K562 (cell line): Measurements from ENCODE around the gene MOB4. TPM values are rescaled to one million over a fixed set of nuclear protein-coding genes. Genes with fewer than 3 reads are reported as not detected.

Experiments
- ATAC-seq: fragments of 200-7000 bp; cut with Tn5 transposase; 3 replicates; pipeline ENCODE4 v1.9.1; 2020; ENCODE audit warnings: moderate library complexity
- BruUV-seq: library from RNA; stranded (reverse); fragments of 400-500 nt; replicated peaks from 2 replicates; lab custom pipeline; 2021; lab: Mats Ljungman, UMichigan
- CTCF ChIA-PET: fragments of 300-600 bp; formaldehyde crosslinking; extraction: SDS; loops from one replicate; lab custom pipeline; 2021; ENCODE audit warnings: low intra/inter-chr PET ratio; lab: Yijun Ruan, JAX
- POLR2A ChIA-PET: fragments of 300-600, 350-650 bp; sonication (Branson Sonifier 250); formaldehyde crosslinking; extraction: SDS; loops from one replicate; lab custom pipeline; 2021; ENCODE audit warnings: antibody characterized with exemption, inconsistent platforms; lab: Yijun Ruan, JAX
- DNase-seq, 4 experiments: peaks; one replicate each; pipeline versions ENCODE4 v3.0.0 to v3.0.0-alpha.2; 2011 to 2018; ENCODE audit warnings: low spot score in 3 of 4, mixed read lengths in 3 of 4; ENCODE audit errors: extremely low read depth in 1 of 4
- FAIRE-seq: peaks from 2 replicates; lab custom pipeline; 2011; peaks lifted over from hg19 to GRCh38; lab: Jason Lieb, UNC
- H2AFZ ChIP-seq: 2 replicates; pipeline ENCODE4 v1.6.0; 2011; ENCODE audit warnings: low read depth, low read length, control low read depth, inconsistent platforms
- H3K27ac ChIP-seq: fragments of 200-600 bp; 3 replicates; pipeline ENCODE4 v1.8.0; 2011; ENCODE audit warnings: low read depth, mild to moderate bottlenecking, control low read depth, inconsistent platforms, low read length, moderate library complexity, mixed read lengths; ENCODE audit errors: extremely low read depth
- H3K27me3 ChIP-seq, 2 experiments: fragments of 300-600 bp in 1 of 2; 2 replicates in 1 of 2; 3 replicates in 1 of 2; pipeline versions ENCODE4 v1.6.0 to v1.8.0; 2011; ENCODE audit warnings: inconsistent platforms in 2 of 2, low read length in 2 of 2, mild to moderate bottlenecking in 1 of 2, mixed read lengths in 1 of 2, moderate library complexity in 1 of 2; ENCODE audit not compliant: control insufficient read depth in 2 of 2, insufficient read depth in 2 of 2
- H3K36me3 ChIP-seq: fragments of 300-600 bp; 3 replicates; pipeline ENCODE4 v1.8.0; 2011; ENCODE audit warnings: mild to moderate bottlenecking, low read length, inconsistent platforms; ENCODE audit not compliant: control insufficient read depth, insufficient read depth
- H3K4me1 ChIP-seq, 2 experiments: fragments of 200-600 bp in 1 of 2; replicated peaks in 1 of 2; 2 replicates in 1 of 2; 3 replicates in 1 of 2; pipeline versions ENCODE4 v1.5.1 to v1.8.0; 2011; ENCODE audit warnings: inconsistent platforms in 2 of 2, low read length in 2 of 2, mild to moderate bottlenecking in 1 of 2, mixed read lengths in 1 of 2, moderate library complexity in 1 of 2; ENCODE audit not compliant: control insufficient read depth in 2 of 2, insufficient read depth in 2 of 2
- H3K4me2 ChIP-seq: 2 replicates; pipeline ENCODE4 v1.6.1; 2011; ENCODE audit warnings: low read length, control low read depth, inconsistent platforms, mixed read lengths; ENCODE audit not compliant: insufficient read depth
- H3K4me3 ChIP-seq: fragments of 200-600 bp; sonication (generic), shearing (Covaris generic); 2 replicates; pipeline ENCODE4 v1.5.1; 2016; ENCODE audit warnings: control low read depth, inconsistent platforms
- H3K79me2 ChIP-seq: fragments of 200-600 bp; 3 replicates; pipeline ENCODE4 v1.8.0; 2011; ENCODE audit warnings: low read length, inconsistent platforms; ENCODE audit not compliant: control insufficient read depth, insufficient read depth
- H3K9ac ChIP-seq, 2 experiments: 2 replicates each; pipeline versions ENCODE4 v1.6.0 to v1.6.1; 2011; ENCODE audit warnings: low read depth in 2 of 2, low read length in 2 of 2, control low read depth in 1 of 2, inconsistent platforms in 1 of 2, mild to moderate bottlenecking in 1 of 2, mixed read lengths in 1 of 2; ENCODE audit not compliant: insufficient read depth in 1 of 2
- H3K9me1 ChIP-seq: one replicate; pipeline ENCODE4 v1.6.0; 2011; ENCODE audit warnings: inconsistent platforms, mild to moderate bottlenecking, low read length, moderate library complexity; ENCODE audit not compliant: control insufficient read depth, insufficient read depth
- H3K9me3 ChIP-seq: replicated peaks from 2 replicates; pipeline ENCODE4 v1.5.1; 2011; ENCODE audit warnings: low read depth, low read length, inconsistent platforms; ENCODE audit not compliant: control insufficient read depth, insufficient read depth
- H4K20me1 ChIP-seq: replicated peaks from 2 replicates; pipeline ENCODE4 v1.6.1; 2011; ENCODE audit warnings: low read length, inconsistent platforms, mixed read lengths; ENCODE audit not compliant: control insufficient read depth, insufficient read depth
- EP300 ChIP-seq: IDR thresholded peaks from 2 replicates; pipeline ENCODE4 v1.6.1; 2012; ENCODE audit warnings: low read length, improper control_type of control experiment
- HDAC1 ChIP-seq, 2 experiments: fragments of 450-650 bp; IDR thresholded peaks; 2 replicates each; pipeline ENCODE4 v1.6.1; 2016 to 2017; ENCODE audit warnings: inconsistent platforms in 1 of 2, mild to moderate bottlenecking in 1 of 2, moderate library complexity in 1 of 2
- HSF4 ChIP-seq: fragments of 250-450 bp; sonication (Bioruptor Pico); IDR thresholded peaks from 2 replicates; pipeline ENCODE4 v2.1.2; 2022; ENCODE audit warnings: mild to moderate bottlenecking, moderate library complexity, borderline replicate concordance
- MAZ ChIP-seq, 2 experiments: fragments of 450-650 bp in 1 of 2; sonication (generic) in 1 of 2; formaldehyde crosslinking; IDR thresholded peaks in 1 of 2; conservative IDR thresholded peaks in 1 of 2; 2 replicates each; pipeline versions ENCODE4 v1.4.0 to v1.5.0; 2020; ENCODE audit warnings: mild to moderate bottlenecking in 1 of 2, missing genetic modification reagents in 1 of 2
- NCOA1 ChIP-seq: fragments of 450-650 bp; IDR thresholded peaks from 2 replicates; pipeline ENCODE4 v1.6.1; 2016; ENCODE audit warnings: low read depth
- OTX1 ChIP-seq: fragments of 450-650 bp; formaldehyde crosslinking; IDR thresholded peaks from 2 replicates; pipeline ENCODE4 v1.4.0; 2022; ENCODE audit warnings: mild to moderate bottlenecking
- SIN3A ChIP-seq, 2 experiments: fragments of 150-350 bp in 1 of 2; IDR thresholded peaks; 2 replicates each; pipeline ENCODE4 v1.6.1; 2011 to 2016; ENCODE audit warnings: borderline replicate concordance in 2 of 2, low read depth in 2 of 2, low read length in 2 of 2, mild to moderate bottlenecking in 2 of 2, moderate library complexity in 2 of 2; ENCODE audit not compliant: control insufficient read depth in 1 of 2
- SIN3B ChIP-seq: fragments of 450-650 bp; IDR thresholded peaks from 2 replicates; pipeline ENCODE4 v1.6.1; 2017; ENCODE audit warnings: low read depth, mild to moderate bottlenecking, moderate library complexity
- SMC3 ChIP-seq: conservative IDR thresholded peaks from 2 replicates; pipeline ENCODE4 v1.6.1; 2011; ENCODE audit warnings: low read depth, low read length, improper control_type of control experiment; ENCODE audit not compliant: insufficient read depth
- ZKSCAN1 ChIP-seq: fragments of 150-350 bp; IDR thresholded peaks from 2 replicates; pipeline ENCODE4 v1.6.1; 2016; ENCODE audit warnings: low read depth, low read length
- ZNF140 ChIP-seq: fragments of 250-450 bp; sonication (Bioruptor Pico); IDR thresholded peaks from 2 replicates; pipeline ENCODE4 v1.8.0; 2021; ENCODE audit warnings: moderate library complexity, mild to moderate bottlenecking, inconsistent platforms
- WGBS: fragments of 100-300 bp; shearing (Covaris generic); methylation state at CpG from one replicate; pipeline ENCODE4 v1.1.6; 2016; ENCODE audit warnings: low coverage, mixed read lengths; ENCODE audit not compliant: insufficient coverage; ENCODE audit errors: missing lambda C conversion rate; 5-methylcytosine and 5-hydroxymethylcytosine counted together
- in situ Hi-C: fragments of 300-500 bp; cut with MboI; formaldehyde crosslinking; loops from 4 replicates; pipeline ENCODE4 v1.15.0; 2018; ENCODE audit warnings: inconsistent platforms, mixed read lengths
- intact Hi-C: fragments of 100-400 bp; cut with micrococcal nuclease; formaldehyde crosslinking; loops from 2 replicates; pipeline ENCODE4 v1.14.2; 2022
- polyA plus RNA-seq, 8 experiments: library from polyadenylated mRNA; depleted of rRNA in 4 of 8; stranded (reverse) in 5 of 8; unstranded in 3 of 8; fragments of >200 nt; fragmentation: Nextera tagmentation in 2 of 8; fragmentation: Illumina TruSeq in 1 of 8; extraction: Ambion mirVana in 2 of 8; extraction: Trizol in 1 of 8; gene quantifications; 2 replicates each; pipeline versions ENCODE4 v1.2.1 to v1.2.3, GENCODE V29; 2011 to 2014; ENCODE audit warnings: inconsistent platforms in 1 of 8, missing spikeins in 1 of 8
- total RNA-seq, 7 experiments: library from RNA; depleted of rRNA in 6 of 7; stranded (reverse); fragments of >200 nt in 6 of 7; fragmentation: Illumina TruSeq in 2 of 7; extraction: Trizol in 2 of 7; gene quantifications; 2 replicates each; pipeline versions ENCODE4 v1.2.1 to v1.2.3, GENCODE V29; 2011 to 2021; ENCODE audit warnings: low replicate concordance in 1 of 7
- TF ChIP-seq, protein P1 (sequence below): sonication (generic); formaldehyde crosslinking; IDR thresholded peaks from 2 replicates; pipeline ENCODE4 v1.4.0; 2020; ENCODE audit warnings: mild to moderate bottlenecking, missing genetic modification reagents
- TF ChIP-seq, protein P2 (sequence below): fragments of 250-450 bp; sonication (Bioruptor Pico); IDR thresholded peaks from 2 replicates; pipeline ENCODE4 v1.5.0; 2021; ENCODE audit warnings: mild to moderate bottlenecking, moderate library complexity

MOB4 gene
- total and polyA plus RNA-seq, 9 of the 15 experiments (the other 6 are each of a cell fraction or from before 2014, with no cell fraction given) = 13.5 to 30.8 (median 22.2) TPM

DNA sequence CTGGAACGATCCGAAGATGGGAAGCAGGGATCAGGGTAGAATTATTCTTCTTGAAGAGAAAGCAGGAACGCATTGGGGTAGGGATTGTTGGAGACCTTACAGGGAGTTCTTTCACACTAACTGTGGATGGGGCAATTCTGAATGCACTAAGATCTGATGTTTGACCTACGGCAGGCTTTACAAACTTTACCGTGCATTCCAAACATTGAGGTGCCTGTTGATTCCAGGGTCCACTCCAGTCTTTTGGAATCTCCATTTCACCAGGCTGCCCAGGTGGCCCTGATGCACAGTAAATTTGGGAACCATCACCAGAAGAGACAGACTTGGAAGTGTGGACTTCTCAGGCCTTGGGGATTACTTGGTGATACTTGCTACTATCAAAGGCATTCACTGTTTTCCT, 82.6 kb downstream of the MOB4 start:
- Histone ChIP-seq H4K20me1 (no peaks in the 10 kb centered on the region), H3K9ac (no peak overlapping the region), H3K4me2 (no peak overlapping the region), H3K9me1 (no peaks in the 10 kb centered on the region), H3K36me3 (no peaks in the 10 kb centered on the region), H3K4me3 (no peak overlapping the region), H3K27ac (no peak overlapping the region), H3K79me2 (no peaks in the 10 kb centered on the region), H3K4me1 (peaks cover 0 to 5% of the 10 kb centered on the region in 2 experiments; a peak in 1 of 5 replicates), H3K27me3 (no peaks in the 10 kb centered on the region; a peak in 1 of 5 replicates), H2AFZ (no peak overlapping the region), H3K9me3 (no peaks in the 10 kb centered on the region)
- WGBS = 24% methylated on average over 5 of the region's 5 CpGs
- in situ Hi-C loops (no loop called here), intact Hi-C loops (loop anchor here (5.0 to 10.0 kb wide), 3 partner anchors 96 to 214 kb away; partner anchors contain the start of genes COQ10B and HSPE1)
- ATAC-seq (no peak; the same call in 2 of the 3 replicates), FAIRE-seq (no peak), DNase-seq (no peak)
- BruUV-seq = no TSS peak
- ChIA-PET CTCF (no interaction called here), POLR2A (no interaction called here)
- TF ChIP-seq HSF4 (no peak), SMC3 (no peak), OTX1 (CRISPR knock-in tag) (no peak), ZNF140 (no peak), ZKSCAN1 (no peak), SIN3A (IDR thresholded peaks at IDR 0.05; ENCODE audit: borderline replicate concordance in 2 of 2, control insufficient read depth in 1 of 2, low read depth in 2 of 2, low read length in 2 of 2) (no peak), MAZ (CRISPR knock-in tag; conservative IDR thresholded peaks at IDR 0.05 in 1 of 2, IDR thresholded peaks at IDR 0.05 in 1 of 2) (no peak), SIN3B (no peak), NCOA1 (no peak), EP300 (no peak), HDAC1 (IDR thresholded peaks at IDR 0.05) (no peak)
- TF ChIP-seq, protein P1, sequence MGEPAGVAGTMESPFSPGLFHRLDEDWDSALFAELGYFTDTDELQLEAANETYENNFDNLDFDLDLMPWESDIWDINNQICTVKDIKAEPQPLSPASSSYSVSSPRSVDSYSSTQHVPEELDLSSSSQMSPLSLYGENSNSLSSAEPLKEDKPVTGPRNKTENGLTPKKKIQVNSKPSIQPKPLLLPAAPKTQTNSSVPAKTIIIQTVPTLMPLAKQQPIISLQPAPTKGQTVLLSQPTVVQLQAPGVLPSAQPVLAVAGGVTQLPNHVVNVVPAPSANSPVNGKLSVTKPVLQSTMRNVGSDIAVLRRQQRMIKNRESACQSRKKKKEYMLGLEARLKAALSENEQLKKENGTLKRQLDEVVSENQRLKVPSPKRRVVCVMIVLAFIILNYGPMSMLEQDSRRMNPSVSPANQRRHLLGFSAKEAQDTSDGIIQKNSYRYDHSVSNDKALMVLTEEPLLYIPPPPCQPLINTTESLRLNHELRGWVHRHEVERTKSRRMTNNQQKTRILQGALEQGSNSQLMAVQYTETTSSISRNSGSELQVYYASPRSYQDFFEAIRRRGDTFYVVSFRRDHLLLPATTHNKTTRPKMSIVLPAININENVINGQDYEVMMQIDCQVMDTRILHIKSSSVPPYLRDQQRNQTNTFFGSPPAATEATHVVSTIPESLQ = no peak
- TF ChIP-seq, protein P2, sequence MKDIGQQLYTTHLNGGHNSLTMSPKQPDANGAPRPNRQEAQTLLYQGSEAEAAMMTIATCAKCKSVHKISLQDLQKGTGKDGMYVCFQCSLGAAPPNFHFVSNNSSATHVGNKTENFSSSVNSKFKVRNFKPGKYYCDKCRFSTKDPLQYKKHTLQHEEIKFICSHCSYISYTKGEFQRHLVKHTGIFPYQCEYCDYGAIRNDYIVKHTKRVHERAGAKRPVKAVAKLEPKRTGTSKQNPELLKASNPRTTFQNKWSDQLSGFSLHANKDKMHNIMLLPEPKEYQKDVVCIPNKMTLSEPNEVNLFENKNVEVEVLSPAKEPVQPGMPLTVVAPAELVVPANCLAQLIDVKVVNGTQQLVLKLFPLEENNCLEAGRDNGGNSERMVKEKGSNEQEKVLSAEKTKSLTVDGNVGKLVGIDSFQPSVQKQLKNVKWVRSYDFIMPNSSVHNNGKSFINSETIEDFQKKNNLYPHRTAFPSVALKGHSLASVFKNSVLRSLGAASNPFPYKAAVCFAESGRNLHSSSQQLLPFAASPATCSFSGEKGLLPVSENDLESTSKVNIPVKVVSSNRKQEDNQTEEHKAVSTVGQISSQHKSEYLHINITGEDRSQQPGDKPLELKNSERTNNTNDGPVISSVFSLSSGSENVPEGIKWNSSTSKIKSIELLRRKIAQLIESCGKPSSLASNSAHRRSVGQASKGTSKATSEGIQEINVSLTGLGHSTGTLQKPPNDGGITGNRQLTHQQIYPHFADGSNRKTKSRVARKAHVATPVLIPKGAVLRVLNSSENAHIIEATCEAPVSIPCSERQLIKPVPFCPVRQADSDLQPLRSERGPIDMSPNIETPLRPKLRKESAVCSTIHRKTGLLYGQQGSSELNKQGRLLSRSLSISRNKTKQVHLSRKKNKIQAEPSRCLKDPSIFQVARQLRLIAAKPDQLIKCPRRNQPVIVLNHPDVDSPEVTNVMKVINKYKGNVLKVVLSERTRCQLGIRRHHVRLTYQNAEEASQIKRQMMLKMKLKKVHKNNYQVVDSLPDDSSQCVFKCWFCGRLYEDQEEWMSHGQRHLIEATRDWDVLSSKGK = no peak
